ENCODE data around the gene ATP5F1A.
A peak's percentile ranks its signal among the peaks of the same experiment; 100 is the strongest.

ATP5F1A gene

DNA sequence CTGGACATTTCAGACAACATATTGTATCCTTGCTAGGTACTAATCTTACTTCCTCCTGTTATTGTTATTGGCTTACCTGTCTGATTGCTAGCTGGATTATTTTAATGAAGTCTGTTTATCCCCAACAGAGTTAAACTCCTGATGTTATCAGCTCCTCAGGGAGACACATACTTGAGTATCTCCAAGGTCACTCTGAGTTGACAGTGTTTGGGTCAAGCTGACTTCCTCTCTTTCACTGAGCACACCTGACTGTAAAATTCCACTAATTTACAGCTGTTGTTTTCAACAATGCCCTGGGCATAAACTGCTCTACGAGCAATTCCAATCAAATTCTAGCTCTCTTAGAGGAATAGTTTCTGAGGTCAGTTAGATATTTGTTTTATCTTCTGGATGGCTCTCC is 15.7 kb upstream of the ATP5F1A start:
- H3K4me3 ChIP-seq (ENCODE audit: low read depth, low read length): no peak overlapping the region
- TF ChIP-seq, protein P1, sequence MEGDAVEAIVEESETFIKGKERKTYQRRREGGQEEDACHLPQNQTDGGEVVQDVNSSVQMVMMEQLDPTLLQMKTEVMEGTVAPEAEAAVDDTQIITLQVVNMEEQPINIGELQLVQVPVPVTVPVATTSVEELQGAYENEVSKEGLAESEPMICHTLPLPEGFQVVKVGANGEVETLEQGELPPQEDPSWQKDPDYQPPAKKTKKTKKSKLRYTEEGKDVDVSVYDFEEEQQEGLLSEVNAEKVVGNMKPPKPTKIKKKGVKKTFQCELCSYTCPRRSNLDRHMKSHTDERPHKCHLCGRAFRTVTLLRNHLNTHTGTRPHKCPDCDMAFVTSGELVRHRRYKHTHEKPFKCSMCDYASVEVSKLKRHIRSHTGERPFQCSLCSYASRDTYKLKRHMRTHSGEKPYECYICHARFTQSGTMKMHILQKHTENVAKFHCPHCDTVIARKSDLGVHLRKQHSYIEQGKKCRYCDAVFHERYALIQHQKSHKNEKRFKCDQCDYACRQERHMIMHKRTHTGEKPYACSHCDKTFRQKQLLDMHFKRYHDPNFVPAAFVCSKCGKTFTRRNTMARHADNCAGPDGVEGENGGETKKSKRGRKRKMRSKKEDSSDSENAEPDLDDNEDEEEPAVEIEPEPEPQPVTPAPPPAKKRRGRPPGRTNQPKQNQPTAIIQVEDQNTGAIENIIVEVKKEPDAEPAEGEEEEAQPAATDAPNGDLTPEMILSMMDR (IDR thresholded peaks at IDR 0.05; ENCODE audit: low read depth, low read length): no peak

DNA sequence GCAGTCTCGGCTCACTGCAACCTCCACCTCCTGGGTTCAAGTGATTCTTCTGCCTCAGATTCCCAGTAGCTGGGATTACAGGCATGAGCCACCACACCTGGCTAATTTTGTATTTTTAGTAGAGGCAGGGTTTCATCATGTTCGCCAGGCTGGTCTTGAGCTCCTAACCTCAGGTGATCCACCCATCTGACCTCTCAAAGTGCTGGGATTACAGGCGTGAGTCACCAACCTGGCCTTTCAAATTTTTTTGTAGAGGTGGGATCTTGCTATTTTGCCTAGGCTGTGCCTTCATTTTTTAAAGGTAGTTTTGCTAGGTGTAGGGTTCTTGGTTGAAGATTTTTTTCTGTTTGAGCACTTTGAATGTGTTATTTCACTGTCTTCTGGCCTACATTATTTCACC is 12.3 kb upstream of the ATP5F1A start:
- H3K4me3 ChIP-seq (ENCODE audit: low read depth, low read length): no peak overlapping the region
- TF ChIP-seq, protein P1 (IDR thresholded peaks at IDR 0.05; ENCODE audit: low read depth, low read length): no peak

DNA sequence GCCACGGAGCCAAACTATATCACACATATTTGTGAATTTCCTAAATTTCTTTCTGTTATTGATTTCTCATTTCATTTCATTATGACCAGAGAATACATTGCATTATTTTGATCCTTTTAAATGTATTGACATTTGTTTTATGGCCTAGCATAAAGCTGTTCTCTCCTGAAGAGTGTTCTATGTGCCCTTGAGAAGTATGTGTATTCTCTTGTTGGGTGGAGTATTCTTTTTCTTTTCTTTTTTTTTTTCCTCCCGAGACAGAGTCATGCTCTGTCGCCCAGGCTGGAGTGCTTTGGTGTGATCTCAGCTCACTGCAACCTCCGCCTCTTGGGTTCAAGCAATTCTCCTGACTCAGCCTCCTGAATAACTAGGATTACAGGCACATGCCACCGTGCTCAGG is 11.3 kb upstream of the ATP5F1A start:
- no peak overlapping the region for H3K4me3 ChIP-seq (ENCODE audit: low read depth, low read length)
- TF ChIP-seq, protein P1 (IDR thresholded peaks at IDR 0.05; ENCODE audit: low read depth, low read length): no peak

DNA sequence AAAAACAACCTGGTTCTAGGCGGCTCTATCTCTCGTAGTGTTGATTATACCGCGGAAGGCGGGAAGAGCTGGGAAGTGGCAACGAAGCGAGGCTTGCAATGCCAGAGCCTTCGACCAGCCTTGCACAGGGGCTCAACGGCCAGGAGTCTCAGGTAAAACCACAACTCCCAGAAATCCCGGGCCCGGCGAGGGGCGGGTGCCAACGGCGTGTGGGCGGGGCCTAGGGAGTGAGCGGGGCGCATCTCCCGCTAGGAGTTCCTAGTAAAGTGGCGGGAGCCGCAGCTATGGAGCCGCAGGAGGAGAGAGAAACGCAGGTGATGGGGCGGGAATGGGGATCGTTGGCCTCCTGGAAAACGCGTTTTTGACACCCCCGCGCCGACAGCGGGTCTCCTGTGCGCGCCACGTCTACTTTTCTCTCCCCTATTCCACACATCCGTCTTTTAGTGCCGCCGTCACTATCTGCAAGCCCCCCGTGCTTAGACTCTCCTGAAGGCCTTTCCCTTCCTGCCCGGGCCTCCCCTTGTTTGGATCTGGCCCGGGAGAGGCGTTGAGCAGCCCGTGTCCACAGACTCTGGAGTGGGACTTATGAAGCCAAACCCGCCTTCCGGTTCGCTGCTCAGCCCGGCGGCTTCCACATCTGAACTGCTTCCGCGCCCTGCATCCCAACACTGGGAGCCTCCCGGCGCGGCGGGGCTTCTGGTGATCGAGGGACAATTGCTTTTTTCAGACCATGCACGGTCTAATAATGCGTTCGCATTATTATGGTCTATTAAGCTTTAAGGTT is 6.2 kb upstream of the ATP5F1A start, which contains the start of gene HAUS1:
TSS of gene HAUS1 (plus strand) at position 258 of the 784 bp plus-strand sequence. CDS start at position 285, 27 bp downstream.
- peak within 1 kb of the TSS; percentile 96 for H3K4me3 ChIP-seq (ENCODE audit: low read depth, low read length)
- TF ChIP-seq, protein P1 (IDR thresholded peaks at IDR 0.05; ENCODE audit: low read depth, low read length): no peak

DNA sequence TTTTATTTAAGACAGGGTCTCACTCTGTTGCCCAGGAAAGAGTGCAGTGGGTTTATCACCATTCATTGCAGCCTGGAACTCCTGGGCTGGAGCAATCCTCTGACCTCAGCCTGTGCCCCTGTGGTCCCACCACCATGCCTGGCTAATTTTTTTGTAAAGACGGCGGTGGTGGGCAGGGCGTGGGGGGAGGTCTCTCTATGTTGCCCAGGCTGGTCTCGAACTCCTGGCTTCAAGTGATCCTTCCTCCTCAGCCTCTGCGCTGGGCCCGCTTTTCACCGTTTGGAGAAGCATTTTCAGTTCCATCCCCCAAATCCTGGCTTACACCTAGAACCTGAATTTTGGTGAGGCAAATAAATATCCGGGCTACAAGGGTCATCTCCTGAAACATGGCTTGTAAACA is 1.4 kb upstream of the ATP5F1A start:
- no peak overlapping the region for H3K4me3 ChIP-seq (ENCODE audit: low read depth, low read length)
- TF ChIP-seq, protein P1 (IDR thresholded peaks at IDR 0.05; ENCODE audit: low read depth, low read length): no peak

DNA sequence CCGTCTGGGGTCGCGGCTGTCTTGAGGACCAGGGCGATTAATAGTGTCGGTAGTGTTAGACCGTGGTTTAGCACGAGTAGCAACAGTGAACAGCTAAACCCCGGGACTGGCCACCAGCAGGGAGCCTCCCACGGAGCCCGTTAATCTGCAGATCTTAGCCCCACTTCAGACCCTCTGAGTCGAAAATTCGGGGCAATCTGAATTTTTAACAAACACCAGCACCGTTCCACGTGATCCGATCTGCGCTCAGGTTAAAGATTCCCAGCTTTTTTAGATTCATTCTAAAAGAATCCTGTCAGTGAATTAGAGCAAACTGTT is 479 bp upstream of the ATP5F1A start:
- TF ChIP-seq, protein P1 (IDR thresholded peaks at IDR 0.05; ENCODE audit: low read depth, low read length): no peak
- peak overlapping the region; percentile 96 for H3K4me3 ChIP-seq (ENCODE audit: low read depth, low read length)

DNA sequence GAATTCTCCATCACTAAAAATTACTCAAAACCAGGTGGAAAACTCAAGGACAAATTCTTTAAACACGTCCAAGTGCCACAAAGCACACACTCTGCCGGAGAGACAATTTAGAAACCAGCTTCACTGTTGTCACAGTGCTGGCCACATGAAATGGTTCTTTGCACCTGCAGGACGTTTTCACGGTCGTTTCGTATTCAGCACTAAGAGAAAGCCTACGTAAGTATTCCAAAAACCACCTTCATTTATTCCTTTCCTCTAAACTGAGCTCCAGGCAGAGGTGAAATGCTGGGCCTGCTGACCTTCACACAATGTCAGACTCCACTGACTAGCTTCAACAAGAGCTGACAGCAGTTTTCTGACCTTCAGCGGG is 680 bp downstream of the ATP5F1A start:
- peak overlapping the region; percentile 96 for H3K4me3 ChIP-seq (ENCODE audit: low read depth, low read length)
- TF ChIP-seq, protein P1 (IDR thresholded peaks at IDR 0.05; ENCODE audit: low read depth, low read length): no peak
